Small intestine (tissue), 7 donors: Measurements from ENCODE around the gene UBE3C. TPM values are rescaled to one million over a fixed set of nuclear protein-coding genes. Genes with fewer than 3 reads are reported as not detected.

Experiments
- DNase-seq, 2 donors: peaks; one replicate each; pipeline versions ENCODE4 v3.0.0 to v3.0.0-alpha.2; 2013
- FAIRE-seq: peaks from 2 replicates; lab custom pipeline; 2012; peaks lifted over from hg19 to GRCh38; lab: Jason Lieb, UNC
- H3K27ac ChIP-seq, 3 donors: one replicate each; pipeline ENCODE4 v1.5.1; 2013; ENCODE audit warnings: low read length in 2 of 3, mild to moderate bottlenecking in 2 of 3, control low read depth in 1 of 3, inconsistent platforms in 1 of 3, low read depth in 1 of 3, moderate library complexity in 1 of 3
- H3K27me3 ChIP-seq, 3 donors: one replicate each; pipeline ENCODE4 v1.6.1; 2013; ENCODE audit warnings: low read length in 3 of 3, inconsistent platforms in 1 of 3; ENCODE audit not compliant: control insufficient read depth in 3 of 3, insufficient read depth in 3 of 3
- H3K36me3 ChIP-seq, 3 donors: one replicate each; pipeline ENCODE4 v1.6.1; 2013; ENCODE audit warnings: low read length in 3 of 3, inconsistent platforms in 1 of 3, low read depth in 1 of 3, mild to moderate bottlenecking in 1 of 3, moderate library complexity in 1 of 3; ENCODE audit not compliant: control insufficient read depth in 3 of 3, insufficient read depth in 2 of 3
- H3K4me1 ChIP-seq, 3 donors: one replicate each; pipeline ENCODE4 v1.6.1; 2013; ENCODE audit warnings: low read length in 2 of 3, inconsistent platforms in 1 of 3, low read depth in 1 of 3, mild to moderate bottlenecking in 1 of 3, moderate library complexity in 1 of 3; ENCODE audit not compliant: control insufficient read depth in 3 of 3, insufficient read depth in 2 of 3
- H3K4me3 ChIP-seq, 3 donors: one replicate each; pipeline ENCODE4 v1.5.1; 2013; ENCODE audit warnings: low read length in 3 of 3, control low read depth in 1 of 3, inconsistent platforms in 1 of 3, low read depth in 1 of 3, mild to moderate bottlenecking in 1 of 3, moderate library complexity in 1 of 3
- H3K9me3 ChIP-seq, 2 donors: one replicate each; pipeline ENCODE4 v1.6.1; 2013; ENCODE audit warnings: low read depth in 1 of 2, low read length in 1 of 2; ENCODE audit not compliant: control insufficient read depth in 2 of 2, insufficient read depth in 1 of 2
- WGBS, 3 donors: extraction: QIAGEN DNeasy Blood & Tissue Kit; methylation state at CpG; one replicate each; pipeline ENCODE4 v1.1.7; 2013; 5-methylcytosine and 5-hydroxymethylcytosine counted together
- polyA plus RNA-seq, 4 donors: library from polyadenylated mRNA; stranded (reverse) in 3 of 4; unstranded in 1 of 4; fragments of 200-250 nt in 3 of 4; fragments of 120-200 nt in 1 of 4; gene quantifications; one replicate each; pipeline versions ENCODE4 v1.2.1 to v1.2.3, GENCODE V29; 2013
- donor health status: healthy with polysubstance abuse.
- donor health status: control.
- donor health status: control.
- donor health status: Bipolar disorder and iron deficiency.
- donor health status: healthy.

The UBE3C gene
- polyA plus RNA-seq, 4 donors, result 22.2 to 47.6 (median 26.8) TPM

GRCh38 chr7:157300369-157300825 is 161.7 kb downstream of the UBE3C start:
- Histone ChIP-seq H3K27ac (no peak overlapping the region), H3K4me1 (no peaks in the 10 kb centered on the region), H3K36me3 (no peaks in the 10 kb centered on the region), H3K9me3 (no peaks in the 10 kb centered on the region), H3K4me3 (no peak overlapping the region), H3K27me3 (no peaks in the 10 kb centered on the region)
- no peak for DNase-seq
- FAIRE-seq, result no peak
- WGBS, 3 donors, result 81 to 88% (median 82%) methylated on average over 29 of the region's 29 CpGs

- FAIRE-seq (no peak), DNase-seq (no peak)
- H3K27me3 ChIP-seq, result no peaks in the 10 kb centered on the region
- WGBS, 3 donors, result 76 to 86% (median 82%) methylated on average over 10 of the region's 10 CpGs
- H3K4me3 ChIP-seq, result no peak overlapping the region
- H3K9me3 ChIP-seq, result no peaks in the 10 kb centered on the region
- H3K36me3 ChIP-seq, result no peaks in the 10 kb centered on the region
- H3K4me1 ChIP-seq, result no peaks in the 10 kb centered on the region
- H3K27ac ChIP-seq, result no peak overlapping the region
These were observed 162.9 kb downstream of the UBE3C start for GRCh38 chr7:157301610-157302120.

DNA sequence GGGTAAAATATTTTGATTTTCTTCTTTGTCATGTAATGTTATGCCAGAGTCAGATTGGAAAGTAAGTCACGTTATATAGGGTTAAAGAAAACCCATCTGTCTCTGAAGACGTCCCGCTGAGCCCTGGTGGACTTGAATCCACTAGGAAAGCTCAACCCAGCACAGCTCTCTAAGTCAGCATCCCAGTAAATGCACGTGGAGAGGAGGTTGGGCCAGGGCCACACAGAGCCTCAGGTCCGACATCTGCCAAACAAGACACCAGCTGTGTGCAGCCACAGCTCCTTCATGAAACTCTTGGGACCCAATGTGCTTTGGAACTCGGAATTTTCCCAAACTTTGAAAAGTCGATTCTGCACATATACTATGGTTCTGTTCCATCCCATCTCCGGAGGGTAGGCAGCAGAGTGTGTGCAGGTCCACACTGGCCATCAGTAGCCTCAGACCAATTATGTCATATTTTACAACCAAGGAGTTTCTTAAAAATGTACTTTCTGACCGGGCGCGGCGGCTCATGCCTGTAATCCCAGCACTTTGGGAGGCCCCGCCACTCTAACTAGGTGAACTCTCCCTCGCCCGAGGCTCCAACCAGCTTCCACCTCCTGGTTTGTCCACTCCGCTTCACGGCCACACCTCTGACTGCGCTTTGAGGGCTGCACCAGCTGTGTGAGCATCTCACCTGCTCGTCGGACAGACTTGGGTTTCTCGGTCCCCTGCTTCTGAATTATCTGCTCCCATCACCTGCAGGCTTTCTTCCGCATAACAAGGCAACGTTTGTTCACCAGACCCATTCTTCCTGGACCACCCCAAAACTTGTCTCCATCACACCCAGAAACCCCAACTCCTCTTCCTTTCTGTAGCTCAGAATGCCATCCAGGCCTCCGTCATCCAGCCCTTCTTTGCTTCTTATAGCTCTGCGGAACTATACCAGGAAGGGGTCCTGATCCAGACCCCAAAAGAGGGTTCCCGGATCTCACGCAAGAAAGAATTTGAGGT is 168.4 kb downstream of the UBE3C start:
- WGBS, 3 donors, result 72 to 80% (median 77%) methylated on average over 27 of the region's 27 CpGs

DNA sequence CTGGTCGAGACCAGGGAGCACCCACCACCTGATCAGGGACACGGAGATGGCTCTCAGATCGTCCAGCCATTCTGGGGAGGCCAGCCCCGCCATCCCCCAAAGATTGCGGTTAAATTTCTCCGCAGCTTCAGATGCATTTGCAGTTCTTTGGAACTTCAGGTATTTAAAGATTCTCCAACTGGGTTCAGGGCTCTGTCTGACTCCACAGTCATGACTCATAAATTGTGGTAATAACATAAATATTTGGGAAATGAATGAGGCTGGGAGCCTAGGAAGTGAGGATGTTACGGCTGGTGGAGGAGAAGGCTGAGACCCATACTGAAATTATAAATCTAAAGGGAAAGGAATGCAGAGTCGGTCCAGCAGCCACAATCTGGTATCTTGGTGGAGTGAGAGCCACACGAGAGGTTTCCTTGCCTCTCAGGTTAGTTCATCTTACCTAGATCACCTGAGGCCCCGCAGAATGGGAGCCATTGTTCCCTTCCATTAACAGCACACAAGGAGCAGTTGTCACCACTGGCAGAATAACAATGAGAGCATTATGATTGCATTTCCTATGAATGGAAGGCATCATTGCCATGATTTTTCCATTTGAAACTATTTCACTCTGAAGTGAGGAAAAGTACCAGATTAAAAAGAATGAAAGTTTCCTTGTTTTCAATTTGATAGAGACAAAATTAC is 171.4 kb downstream of the UBE3C start:
- H3K4me3 ChIP-seq, result no peak overlapping the region
- no peaks in the 10 kb centered on the region for H3K4me1 ChIP-seq
- H3K27me3 ChIP-seq, result peaks cover 0 to 3% (median 2%) of the 10 kb centered on the region in 3 donors
- no peaks in the 10 kb centered on the region for H3K36me3 ChIP-seq
- FAIRE-seq (no peak), DNase-seq (no peak)
- WGBS, 3 donors, result 57 to 64% (median 62%) methylated on average over 10 of the region's 10 CpGs
- no peaks in the 10 kb centered on the region for H3K9me3 ChIP-seq
- no peak overlapping the region for H3K27ac ChIP-seq

More for the DNA sequence above, 168.4 kb downstream of the UBE3C start:
- Histone ChIP-seq H3K4me1 (no peaks in the 10 kb centered on the region), H3K9me3 (no peaks in the 10 kb centered on the region), H3K27me3 (peaks cover 0 to 3% (median 2%) of the 10 kb centered on the region in 3 donors), H3K27ac (no peak overlapping the region), H3K4me3 (no peak overlapping the region), H3K36me3 (no peaks in the 10 kb centered on the region)
- no peak for DNase-seq
- no peak for FAIRE-seq

DNA sequence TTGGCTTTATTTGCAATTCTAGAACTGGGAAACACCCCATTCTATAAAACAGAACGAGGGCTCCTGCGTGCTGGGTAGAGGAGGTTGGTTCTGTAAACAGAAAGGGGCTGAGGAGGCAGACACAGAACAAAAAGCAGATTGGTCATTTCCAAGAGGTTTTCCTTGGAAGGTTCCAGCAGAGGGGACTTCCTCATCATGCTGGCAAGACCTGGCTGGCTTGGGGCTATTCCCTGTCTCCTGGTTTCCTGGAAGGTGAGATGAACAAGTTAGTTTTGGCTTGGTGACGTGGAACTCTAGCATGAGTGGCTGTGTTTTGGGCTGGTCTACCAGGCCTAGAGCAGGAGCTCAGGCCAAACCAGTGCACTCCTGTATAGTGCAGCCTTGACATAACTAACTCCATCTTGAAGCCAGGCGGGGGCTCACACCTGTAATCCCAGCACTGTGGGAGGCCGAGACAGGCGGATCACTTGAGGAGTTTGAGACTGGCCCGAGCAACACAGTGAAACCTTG is 172.0 kb downstream of the UBE3C start:
- H3K9me3 ChIP-seq, result no peaks in the 10 kb centered on the region
- no peak overlapping the region for H3K4me3 ChIP-seq
- H3K36me3 ChIP-seq, result no peaks in the 10 kb centered on the region
- no peak for FAIRE-seq
- H3K27ac ChIP-seq, result no peak overlapping the region
- 70 to 79% (median 78%) methylated on average over 7 of the region's 7 CpGs for WGBS, 3 donors
- H3K27me3 ChIP-seq, result peaks cover 0 to 3% (median 2%) of the 10 kb centered on the region in 3 donors
- H3K4me1 ChIP-seq, result no peaks in the 10 kb centered on the region
- no peak for DNase-seq

- no peak overlapping the region for H3K27ac ChIP-seq
- H3K27me3 ChIP-seq, result no peaks in the 10 kb centered on the region
- FAIRE-seq (no peak), DNase-seq (no peak)
- 75 to 85% (median 79%) methylated on average over 7 of the region's 7 CpGs for WGBS, 3 donors
- no peaks in the 10 kb centered on the region for H3K36me3 ChIP-seq
- H3K9me3 ChIP-seq, result no peaks in the 10 kb centered on the region
- no peaks in the 10 kb centered on the region for H3K4me1 ChIP-seq
- no peak overlapping the region for H3K4me3 ChIP-seq
These were observed 174.2 kb downstream of the UBE3C start for GRCh38 chr7:157312941-157313340.

- H3K4me3 ChIP-seq, result no peak overlapping the region
- H3K27me3 ChIP-seq, result no peaks in the 10 kb centered on the region
- no peak for FAIRE-seq
- no peak for DNase-seq
- no peaks in the 10 kb centered on the region for H3K9me3 ChIP-seq
- H3K4me1 ChIP-seq, result no peaks in the 10 kb centered on the region
- H3K27ac ChIP-seq, result no peak overlapping the region
- 93 to 95% (median 93%) methylated on average over 15 of the region's 15 CpGs for WGBS, 3 donors
- H3K36me3 ChIP-seq, result no peaks in the 10 kb centered on the region
These were observed 174.9 kb downstream of the UBE3C start for GRCh38 chr7:157313645-157314044.
